Choroid plexus epithelial cell (primary cell): ENCODE results near the gene GTF3C1.

Source experiments
- DNase-seq: peaks from one replicate; pipeline ENCODE4 v3.0.0-alpha.2; 2010; ENCODE audit warnings: low read depth
- H3K4me3 ChIP-seq: 2 replicates; pipeline ENCODE4 v1.5.1; 2011; ENCODE audit warnings: low read depth, mild to moderate bottlenecking, control low read depth, low read length, moderate library complexity
- TF ChIP-seq, protein P1 (sequence below): conservative IDR thresholded peaks from 2 replicates; pipeline ENCODE4 v1.5.1; 2011; ENCODE audit warnings: low read depth, mild to moderate bottlenecking, control low read depth, inconsistent platforms, low read length, moderate library complexity

The GTF3C1 gene

GRCh38 chr16:27445502-27446175 lies 104.1 kb downstream of the GTF3C1 start:
- DNase-seq = no peak
- TF ChIP-seq, protein P1, sequence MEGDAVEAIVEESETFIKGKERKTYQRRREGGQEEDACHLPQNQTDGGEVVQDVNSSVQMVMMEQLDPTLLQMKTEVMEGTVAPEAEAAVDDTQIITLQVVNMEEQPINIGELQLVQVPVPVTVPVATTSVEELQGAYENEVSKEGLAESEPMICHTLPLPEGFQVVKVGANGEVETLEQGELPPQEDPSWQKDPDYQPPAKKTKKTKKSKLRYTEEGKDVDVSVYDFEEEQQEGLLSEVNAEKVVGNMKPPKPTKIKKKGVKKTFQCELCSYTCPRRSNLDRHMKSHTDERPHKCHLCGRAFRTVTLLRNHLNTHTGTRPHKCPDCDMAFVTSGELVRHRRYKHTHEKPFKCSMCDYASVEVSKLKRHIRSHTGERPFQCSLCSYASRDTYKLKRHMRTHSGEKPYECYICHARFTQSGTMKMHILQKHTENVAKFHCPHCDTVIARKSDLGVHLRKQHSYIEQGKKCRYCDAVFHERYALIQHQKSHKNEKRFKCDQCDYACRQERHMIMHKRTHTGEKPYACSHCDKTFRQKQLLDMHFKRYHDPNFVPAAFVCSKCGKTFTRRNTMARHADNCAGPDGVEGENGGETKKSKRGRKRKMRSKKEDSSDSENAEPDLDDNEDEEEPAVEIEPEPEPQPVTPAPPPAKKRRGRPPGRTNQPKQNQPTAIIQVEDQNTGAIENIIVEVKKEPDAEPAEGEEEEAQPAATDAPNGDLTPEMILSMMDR = peak; percentile 41
- no peak overlapping the region for H3K4me3 ChIP-seq

DNA sequence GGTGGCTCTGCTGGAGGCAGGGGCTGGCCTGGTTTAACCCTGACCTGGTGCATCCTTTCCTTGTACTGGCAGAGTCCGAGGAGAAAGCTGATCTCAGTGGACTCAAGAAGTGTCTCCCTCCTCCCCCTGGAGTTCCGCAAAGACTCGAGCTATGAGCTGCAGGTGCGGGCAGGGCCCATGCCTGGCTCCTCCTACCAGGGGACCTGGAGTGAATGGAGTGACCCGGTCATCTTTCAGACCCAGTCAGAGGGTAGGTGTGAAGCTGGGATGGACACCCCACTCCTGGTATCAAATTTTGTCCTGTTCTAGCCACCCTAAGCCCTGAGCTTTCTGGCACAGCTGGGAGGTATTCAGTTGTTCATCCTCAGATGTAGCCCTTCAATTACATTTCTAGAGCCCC lies 105.2 kb downstream of the GTF3C1 start:
- DNase-seq = no peak
- no peak overlapping the region for H3K4me3 ChIP-seq
- TF ChIP-seq, protein P1 = no peak

- DNase-seq = peak; percentile 73
- TF ChIP-seq, protein P1 = no peak
- H3K4me3 ChIP-seq = no peak overlapping the region
Observed at GRCh38 chr16:27444015-27444414, 105.7 kb downstream of the GTF3C1 start.

DNA sequence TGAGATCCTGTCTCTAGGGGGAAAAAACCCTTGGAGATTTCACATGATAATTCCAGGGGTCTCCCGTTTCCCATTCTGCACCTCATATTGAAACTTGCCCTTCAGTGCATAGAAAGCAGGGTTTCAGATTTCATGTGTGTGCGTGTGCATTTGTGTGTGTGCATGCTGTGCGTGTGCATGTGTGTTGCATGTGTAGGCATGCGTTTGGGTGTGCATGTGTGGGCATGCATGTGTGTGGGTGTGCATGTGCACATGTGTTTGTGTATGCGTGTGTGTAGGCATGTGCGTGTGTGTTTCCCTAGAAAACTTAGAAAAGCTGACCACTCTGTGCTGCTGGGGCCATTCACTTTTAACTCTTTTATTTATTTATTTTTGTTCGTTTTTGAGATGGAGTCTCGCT lies 107.7 kb downstream of the GTF3C1 start:
- no peak for DNase-seq
- no peak overlapping the region for H3K4me3 ChIP-seq
- TF ChIP-seq, protein P1 = no peak

- H3K4me3 ChIP-seq = no peak overlapping the region
- TF ChIP-seq, protein P1 = no peak
- DNase-seq = no peak
Observed at GRCh38 chr16:27441276-27441675, 108.4 kb downstream of the GTF3C1 start.

- TF ChIP-seq, protein P1 = no peak
- no peak for DNase-seq
- H3K4me3 ChIP-seq = no peak overlapping the region
Observed at GRCh38 chr16:27439271-27440018, 110.3 kb downstream of the GTF3C1 start.
